ENCODE measurements around the gene STX3.

GRCh38 chr11:59724066-59724465, 31.1 kb upstream of the STX3 start:
- TF ChIP-seq, protein P1, sequence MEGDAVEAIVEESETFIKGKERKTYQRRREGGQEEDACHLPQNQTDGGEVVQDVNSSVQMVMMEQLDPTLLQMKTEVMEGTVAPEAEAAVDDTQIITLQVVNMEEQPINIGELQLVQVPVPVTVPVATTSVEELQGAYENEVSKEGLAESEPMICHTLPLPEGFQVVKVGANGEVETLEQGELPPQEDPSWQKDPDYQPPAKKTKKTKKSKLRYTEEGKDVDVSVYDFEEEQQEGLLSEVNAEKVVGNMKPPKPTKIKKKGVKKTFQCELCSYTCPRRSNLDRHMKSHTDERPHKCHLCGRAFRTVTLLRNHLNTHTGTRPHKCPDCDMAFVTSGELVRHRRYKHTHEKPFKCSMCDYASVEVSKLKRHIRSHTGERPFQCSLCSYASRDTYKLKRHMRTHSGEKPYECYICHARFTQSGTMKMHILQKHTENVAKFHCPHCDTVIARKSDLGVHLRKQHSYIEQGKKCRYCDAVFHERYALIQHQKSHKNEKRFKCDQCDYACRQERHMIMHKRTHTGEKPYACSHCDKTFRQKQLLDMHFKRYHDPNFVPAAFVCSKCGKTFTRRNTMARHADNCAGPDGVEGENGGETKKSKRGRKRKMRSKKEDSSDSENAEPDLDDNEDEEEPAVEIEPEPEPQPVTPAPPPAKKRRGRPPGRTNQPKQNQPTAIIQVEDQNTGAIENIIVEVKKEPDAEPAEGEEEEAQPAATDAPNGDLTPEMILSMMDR (IDR thresholded peaks at IDR 0.05), result no peak
- TF ChIP-seq POLR2A (IDR thresholded peaks at IDR 0.05), result no peak
